GM23248 (cell line): ENCODE measurements around the gene STK11IP. TPM values are rescaled to one million over a fixed set of nuclear protein-coding genes. Genes with fewer than 3 reads are reported as not detected.

Source experiments
- DNase-seq: peaks from one replicate; pipeline ENCODE4 v3.0.0-alpha.2; 2015
- H2AFZ ChIP-seq: fragments of 200-600 bp; sonication (generic); 2 replicates; pipeline ENCODE4 v1.6.1; 2016; ENCODE audit warnings: antibody characterized with exemption
- H3F3A ChIP-seq: fragments of 200-600 bp; sonication (generic); 2 replicates; pipeline ENCODE4 v1.6.1; 2016; ENCODE audit warnings: mild to moderate bottlenecking, antibody characterized with exemption, mixed run types; ENCODE audit not compliant: insufficient read depth
- H3K27ac ChIP-seq: fragments of 200-600 bp; sonication (generic); 2 replicates; pipeline ENCODE4 v1.5.1; 2016; ENCODE audit warnings: mild to moderate bottlenecking
- H3K27me3 ChIP-seq: fragments of 200-600 bp; sonication (generic); replicated peaks from 2 replicates; pipeline ENCODE4 v1.6.1; 2016; ENCODE audit warnings: mild to moderate bottlenecking; ENCODE audit not compliant: insufficient read depth
- H3K36me3 ChIP-seq: fragments of 200-600 bp; sonication (generic); 2 replicates; pipeline ENCODE4 v1.6.1; 2016; ENCODE audit warnings: low read depth, mild to moderate bottlenecking
- H3K4me1 ChIP-seq: fragments of 200-600 bp; sonication (generic); 2 replicates; pipeline ENCODE4 v1.6.1; 2016; ENCODE audit warnings: mild to moderate bottlenecking; ENCODE audit not compliant: insufficient read depth
- H3K4me2 ChIP-seq: fragments of 200-600 bp; sonication (generic); one replicate; pipeline ENCODE4 v1.6.1; 2016; ENCODE audit warnings: mild to moderate bottlenecking; ENCODE audit not compliant: unreplicated experiment
- H3K4me3 ChIP-seq: fragments of 200-600 bp; sonication (generic); 2 replicates; pipeline ENCODE4 v1.5.1; 2016; ENCODE audit warnings: mild to moderate bottlenecking
- H3K79me2 ChIP-seq: fragments of 200-600 bp; sonication (generic); 2 replicates; pipeline ENCODE4 v1.6.1; 2016; ENCODE audit warnings: mild to moderate bottlenecking; ENCODE audit not compliant: insufficient read depth
- H3K9ac ChIP-seq: fragments of 200-600 bp; sonication (generic); 2 replicates; pipeline ENCODE4 v1.6.1; 2016; ENCODE audit warnings: mild to moderate bottlenecking
- H3K9me2 ChIP-seq: fragments of 200-600 bp; sonication (generic); 2 replicates; pipeline ENCODE4 v1.6.1; 2016; ENCODE audit warnings: mixed run types, mild to moderate bottlenecking, moderate library complexity; ENCODE audit not compliant: insufficient read depth
- H3K9me3 ChIP-seq: fragments of 200-600 bp; sonication (generic); one replicate; pipeline ENCODE4 v1.6.1; 2017; ENCODE audit warnings: low read depth
- H4K20me1 ChIP-seq: fragments of 200-600 bp; sonication (generic); 2 replicates; pipeline ENCODE4 v1.6.0; 2016; ENCODE audit not compliant: insufficient read depth
- EZH2 ChIP-seq: fragments of 200-600 bp; sonication (generic); IDR thresholded peaks from 2 replicates; pipeline ENCODE4 v1.6.1; 2018; ENCODE audit warnings: antibody characterized with exemption, mild to moderate bottlenecking; ENCODE audit not compliant: insufficient read depth, poor library complexity, severe bottlenecking
- EZH2phosphoT487 ChIP-seq: fragments of 200-600 bp; sonication (generic); IDR thresholded peaks from 2 replicates; pipeline ENCODE4 v1.6.1; 2018; ENCODE audit warnings: antibody characterized with exemption, moderate library complexity, mild to moderate bottlenecking, low read depth; ENCODE audit not compliant: insufficient read depth
- WGBS, 2 experiments: methylation state at CpG; one replicate each; pipeline ENCODE4 v1.1.6; 2015 to 2017; ENCODE audit warnings: low lambda C conversion rate in 2 of 2, low coverage in 1 of 2; ENCODE audit errors: missing lambda C conversion rate in 2 of 2; 5-methylcytosine and 5-hydroxymethylcytosine counted together
- in situ Hi-C: fragments of 300-500 bp; cut with MboI; formaldehyde crosslinking; loops from 2 replicates; pipeline ENCODE4 v1.15.0; 2020
- polyA plus RNA-seq: library from polyadenylated mRNA; unstranded; fragments of >200 nt; fragmentation: Nextera tagmentation; extraction: Ambion mirVana; gene quantifications from 2 replicates; pipeline ENCODE4 v1.2.1, GENCODE V29; 2016
- total RNA-seq: library from RNA; depleted of rRNA; stranded (reverse); fragments of >200 nt; shearing (Covaris generic); gene quantifications from 2 replicates; pipeline ENCODE4 v1.2.3, GENCODE V29; 2014

STK11IP gene
- total and polyA plus RNA-seq, 2 experiments from 2014 or later = 7.3 to 10.5 TPM

GRCh38 chr2:219638948-219639755 lies 41.5 kb downstream of the STK11IP start:
- no peaks in the 10 kb centered on the region for H3K9me2 ChIP-seq
- H3K9me3 ChIP-seq = no peaks in the 10 kb centered on the region
- H3K27me3 ChIP-seq = no peaks in the 10 kb centered on the region
- no peak overlapping the region for H2AFZ ChIP-seq
- no peak overlapping the region for H3K27ac ChIP-seq
- no peak overlapping the region for H3K9ac ChIP-seq
- no peak overlapping the region for H3K4me3 ChIP-seq
- no peaks in the 10 kb centered on the region for H4K20me1 ChIP-seq
- no peaks in the 10 kb centered on the region for H3K36me3 ChIP-seq
- peak; percentile 54 for DNase-seq
- no peaks in the 10 kb centered on the region for H3K79me2 ChIP-seq
- in situ Hi-C loops = no loop called here
- H3K4me2 ChIP-seq = no peak overlapping the region
- H3K4me1 ChIP-seq = peaks cover 6% of the 10 kb centered on the region; the same call in 1 of the 2 replicates
- no peaks in the 10 kb centered on the region for H3F3A ChIP-seq
- TF ChIP-seq EZH2 (no peak), EZH2phosphoT487 (no peak)
- WGBS, 2 experiments = 46 to 50% methylated on average over 23 to 24 of the region's 24 CpGs

GRCh38 chr2:219641390-219642068 lies 43.9 kb downstream of the STK11IP start:
- no peaks in the 10 kb centered on the region; the same call in none of the 2 replicates for H3F3A ChIP-seq
- TF ChIP-seq EZH2 = no peak
- no peak for TF ChIP-seq EZH2phosphoT487
- WGBS, 2 experiments = 66 to 67% methylated on average over 7 of the region's 7 CpGs
- no peak for DNase-seq
- H3K9ac ChIP-seq = no peak overlapping the region
- no peak overlapping the region for H3K4me2 ChIP-seq
- no peaks in the 10 kb centered on the region for H4K20me1 ChIP-seq
- no peaks in the 10 kb centered on the region for H3K79me2 ChIP-seq
- H3K9me2 ChIP-seq = no peaks in the 10 kb centered on the region
- H2AFZ ChIP-seq = no peak overlapping the region
- no peaks in the 10 kb centered on the region for H3K9me3 ChIP-seq
- H3K4me3 ChIP-seq = no peak overlapping the region
- in situ Hi-C loops = no loop called here
- H3K27ac ChIP-seq = no peak overlapping the region
- no peaks in the 10 kb centered on the region for H3K36me3 ChIP-seq
- peaks cover 17% of the 10 kb centered on the region for H3K4me1 ChIP-seq
- no peaks in the 10 kb centered on the region for H3K27me3 ChIP-seq

- H3K9me3 ChIP-seq = no peaks in the 10 kb centered on the region
- no peak overlapping the region for H3K4me3 ChIP-seq
- H3K9ac ChIP-seq = no peak overlapping the region
- H3K9me2 ChIP-seq = no peaks in the 10 kb centered on the region
- peak overlapping the region; percentile 8 for H3K4me2 ChIP-seq
- H3K27ac ChIP-seq = no peak overlapping the region
- H3K4me1 ChIP-seq = peaks cover 17% of the 10 kb centered on the region
- H3K36me3 ChIP-seq = no peaks in the 10 kb centered on the region
- H2AFZ ChIP-seq = no peak overlapping the region
- H3K27me3 ChIP-seq = no peaks in the 10 kb centered on the region
- no peaks in the 10 kb centered on the region for H4K20me1 ChIP-seq
- H3K79me2 ChIP-seq = no peaks in the 10 kb centered on the region
- no peaks in the 10 kb centered on the region; the same call in none of the 2 replicates for H3F3A ChIP-seq
- WGBS, 2 experiments = 69 to 74% methylated on average over 8 of the region's 8 CpGs
- TF ChIP-seq EZH2 (no peak), EZH2phosphoT487 (no peak)
- DNase-seq = peak; percentile 9
- in situ Hi-C loops = no loop called here
These were observed 44.4 kb downstream of the STK11IP start for GRCh38 chr2:219642069-219642454.

GRCh38 chr2:219642465-219643083 lies 44.9 kb downstream of the STK11IP start:
- peak; percentile 98 for DNase-seq
- Histone ChIP-seq H3K27me3 (no peaks in the 10 kb centered on the region), H3K9ac (no peak overlapping the region), H3K4me2 (peak overlapping the region; percentile 48), H3K4me3 (no peak overlapping the region), H3K9me2 (no peaks in the 10 kb centered on the region), H2AFZ (0 out of 2 replicates have a peak overlapping the region, but pooled peaks have one; percentile 39), H4K20me1 (no peaks in the 10 kb centered on the region), H3F3A (no peaks in the 10 kb centered on the region; the same call in none of the 2 replicates), H3K79me2 (no peaks in the 10 kb centered on the region), H3K4me1 (peaks cover 17% of the 10 kb centered on the region), H3K27ac (no peak overlapping the region), H3K36me3 (no peaks in the 10 kb centered on the region), H3K9me3 (no peaks in the 10 kb centered on the region)
- 8 to 10% methylated on average over 24 of the region's 24 CpGs for WGBS, 2 experiments
- TF ChIP-seq EZH2phosphoT487 (no peak), EZH2 (no peak)
- in situ Hi-C loops = no loop called here
